ENCODE measurements around the gene NACC1. TPM values are rescaled to one million over a fixed set of nuclear protein-coding genes. Genes with fewer than 3 reads are reported as not detected.

Gene NACC1
- total RNA-seq, 1 donor from 2014 or later, result 44.6 TPM

- intact Hi-C loops (cut with DNase I), result no loop called here
- DNase-seq (peak; percentile 81), ATAC-seq (ENCODE audit: poor library complexity) (peak; percentile 7)
These were observed 20.4 kb upstream of the NACC1 start for GRCh38 chr19:13097463-13098258.

- ATAC-seq (ENCODE audit: poor library complexity) (peak; percentile 13), DNase-seq (no peak)
- intact Hi-C loops (cut with DNase I), result no loop called here
These were observed 19.6 kb upstream of the NACC1 start for GRCh38 chr19:13098277-13099072.

- intact Hi-C loops (cut with DNase I), result no loop called here
- DNase-seq (peak; percentile 88), ATAC-seq (ENCODE audit: poor library complexity) (peak; percentile 13)
These were observed 18.7 kb upstream of the NACC1 start for GRCh38 chr19:13099073-13099999.

- ATAC-seq (ENCODE audit: poor library complexity), result no peak
- intact Hi-C loops (cut with DNase I), result no loop called here
- DNase-seq, result no peak
These were observed 18.0 kb upstream of the NACC1 start for GRCh38 chr19:13100031-13100588.

GRCh38 chr19:13100841-13101589, 17.0 kb upstream of the NACC1 start:
- no peak for ATAC-seq (ENCODE audit: poor library complexity)
- intact Hi-C loops (cut with DNase I), result no loop called here
- no peak for DNase-seq

- no peak for ATAC-seq (ENCODE audit: poor library complexity)
- no peak for DNase-seq
- intact Hi-C loops (cut with DNase I), result no loop called here
These were observed 16.3 kb upstream of the NACC1 start for GRCh38 chr19:13101590-13102415.

- ATAC-seq (ENCODE audit: poor library complexity) (no peak), DNase-seq (no peak)
- intact Hi-C loops (cut with DNase I), result no loop called here
These were observed 15.7 kb upstream of the NACC1 start for GRCh38 chr19:13102416-13102665.

- DNase-seq, result peak; percentile 94
- intact Hi-C loops (cut with DNase I), result no loop called here
- ATAC-seq (ENCODE audit: poor library complexity), result peak; percentile 75
These were observed 15.1 kb upstream of the NACC1 start, which contains the start of gene LYL1 for GRCh38 chr19:13102666-13103580. TSS of gene LYL1 (minus strand) at chr19:13102858. CDS start at chr19:13101171, 1,687 bp downstream.

GRCh38 chr19:13103581-13104359, 14.3 kb upstream of the NACC1 start:
- DNase-seq (no peak), ATAC-seq (ENCODE audit: poor library complexity) (no peak)
- intact Hi-C loops (cut with DNase I), result no loop called here

GRCh38 chr19:13104360-13104847, 13.7 kb upstream of the NACC1 start:
- intact Hi-C loops (cut with DNase I), result no loop called here
- ATAC-seq (ENCODE audit: poor library complexity) (peak; percentile 11), DNase-seq (peak; percentile 85)

- ATAC-seq (ENCODE audit: poor library complexity) (no peak), DNase-seq (no peak)
- intact Hi-C loops (cut with DNase I), result no loop called here
These were observed 13.0 kb upstream of the NACC1 start for GRCh38 chr19:13104848-13105711.

- DNase-seq (no peak), ATAC-seq (ENCODE audit: poor library complexity) (no peak)
- intact Hi-C loops (cut with DNase I), result no loop called here
These were observed 8.5 kb upstream of the NACC1 start for GRCh38 chr19:13109361-13110098.

GRCh38 chr19:13110099-13110610, 7.9 kb upstream of the NACC1 start:
- DNase-seq (no peak), ATAC-seq (ENCODE audit: poor library complexity) (no peak)
- intact Hi-C loops (cut with DNase I), result no loop called here

- intact Hi-C loops (cut with DNase I), result no loop called here
- ATAC-seq (ENCODE audit: poor library complexity) (no peak), DNase-seq (no peak)
These were observed 5.5 kb upstream of the NACC1 start for GRCh38 chr19:13112555-13112954.

All from Right ventricle myocardium superior (tissue), 1 donor.